Measurements from ENCODE around the gene ITPK1. TPM values are rescaled to one million over a fixed set of nuclear protein-coding genes. Genes with fewer than 3 reads are reported as not detected.
"Not testable (repeated sequence)": the region's sequence is repeated elsewhere in the genome, so short reads cannot be mapped to it uniquely, and the experiment has no call there.

Gene ITPK1
- total RNA-seq, 1 donor from 2014 or later = 52.5 TPM

GRCh38 chr14:93084866-93085857 lies 30.6 kb downstream of the ITPK1 start:
- DNase-seq (ENCODE audit: low read depth) = no peak

DNA sequence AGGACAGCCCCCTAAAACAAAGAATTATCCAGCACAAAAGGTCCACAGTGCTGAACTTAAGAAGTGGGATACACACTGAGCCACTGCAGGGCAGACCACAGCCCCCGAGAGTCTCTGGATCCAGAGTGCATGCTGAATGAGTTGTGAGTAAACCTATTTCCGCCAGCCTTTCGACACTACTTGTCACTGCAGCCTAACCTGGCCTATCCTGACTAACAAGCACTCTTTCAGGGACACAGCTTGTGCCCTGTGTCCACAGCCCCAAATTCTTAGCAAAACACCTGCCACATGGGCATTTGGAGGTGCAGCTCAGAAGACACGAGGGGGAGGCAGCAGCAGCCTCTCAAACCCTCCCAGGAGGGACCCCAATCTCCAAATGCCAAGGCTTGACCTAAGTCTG lies 31.3 kb downstream of the ITPK1 start:
- no peak for DNase-seq (ENCODE audit: low read depth)

DNA sequence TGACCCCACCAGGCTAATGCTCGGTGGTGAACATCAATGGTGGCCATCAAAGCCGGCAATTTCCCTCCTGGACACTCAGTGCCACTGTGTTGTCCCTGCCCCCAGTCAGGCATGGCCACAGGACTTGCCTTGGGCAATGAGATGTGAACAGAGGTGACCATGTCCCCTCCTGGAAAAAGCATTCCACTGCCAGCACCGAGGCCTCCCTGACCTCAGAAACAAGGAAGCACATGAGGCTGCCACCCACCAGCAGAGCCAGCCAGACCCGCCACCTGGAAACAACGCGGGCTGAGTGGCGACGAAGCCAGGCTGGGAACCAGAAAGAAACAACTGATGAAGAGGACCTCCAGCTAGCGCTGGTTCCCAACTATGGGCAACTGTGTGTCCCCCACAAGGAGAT lies 31.8 kb downstream of the ITPK1 start:
- DNase-seq (ENCODE audit: low read depth) = no peak

DNA sequence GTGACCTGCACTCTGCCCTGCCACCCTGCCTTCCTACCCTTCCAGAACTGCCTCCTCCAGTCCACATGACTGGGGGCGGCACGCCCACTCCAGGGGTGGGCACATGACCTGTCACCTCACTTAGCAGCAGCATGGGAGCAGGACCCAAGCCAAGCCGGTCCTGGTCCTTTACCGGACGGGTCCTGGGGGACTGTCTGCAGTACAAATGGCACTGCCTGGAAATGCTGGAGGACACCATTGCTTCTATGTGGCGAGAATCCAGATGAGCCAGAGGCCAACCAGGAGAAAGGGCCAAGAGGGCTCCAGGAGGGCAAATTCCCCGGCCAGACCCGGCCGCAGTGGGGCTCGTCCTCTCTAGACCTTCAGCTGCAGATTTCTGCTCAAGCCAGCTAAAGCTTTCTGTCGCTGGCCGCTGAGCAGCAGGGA lies 33.1 kb downstream of the ITPK1 start:
- DNase-seq (ENCODE audit: low read depth) = no peak

DNA sequence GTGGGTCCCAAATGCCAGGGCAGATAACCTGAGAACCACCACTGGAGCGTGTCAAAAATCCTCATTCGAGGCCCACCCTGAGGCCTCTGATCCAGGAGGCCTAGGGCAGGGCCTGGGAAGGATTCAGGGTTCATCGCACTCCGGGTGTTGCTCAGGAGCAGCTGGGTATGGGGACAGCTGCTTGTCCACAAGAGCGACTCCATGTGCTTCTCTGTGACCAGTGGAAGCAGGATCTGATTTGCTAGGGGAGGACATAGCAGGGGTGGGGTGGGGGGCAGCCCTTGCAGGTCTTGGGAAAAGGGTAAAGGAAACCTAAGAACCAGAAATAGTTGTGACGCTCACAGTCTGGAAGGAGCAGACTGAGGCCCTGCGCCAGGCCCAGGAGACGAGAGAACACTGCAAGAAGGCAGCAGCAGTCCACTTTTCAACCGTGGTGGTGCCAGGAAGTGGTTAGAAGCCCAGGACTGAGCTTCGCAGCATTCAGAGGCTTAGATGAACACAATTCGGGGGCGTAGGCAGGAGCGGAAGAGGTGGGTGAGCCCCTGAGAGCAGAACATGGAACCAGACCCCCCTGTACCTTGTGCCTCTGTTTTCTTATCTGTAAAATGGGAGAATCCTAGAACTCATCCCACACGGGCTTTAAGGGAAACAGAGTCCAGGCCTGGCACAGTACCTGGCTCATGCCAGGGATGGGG lies 33.7 kb downstream of the ITPK1 start:
- DNase-seq (ENCODE audit: low read depth) = no peak

DNA sequence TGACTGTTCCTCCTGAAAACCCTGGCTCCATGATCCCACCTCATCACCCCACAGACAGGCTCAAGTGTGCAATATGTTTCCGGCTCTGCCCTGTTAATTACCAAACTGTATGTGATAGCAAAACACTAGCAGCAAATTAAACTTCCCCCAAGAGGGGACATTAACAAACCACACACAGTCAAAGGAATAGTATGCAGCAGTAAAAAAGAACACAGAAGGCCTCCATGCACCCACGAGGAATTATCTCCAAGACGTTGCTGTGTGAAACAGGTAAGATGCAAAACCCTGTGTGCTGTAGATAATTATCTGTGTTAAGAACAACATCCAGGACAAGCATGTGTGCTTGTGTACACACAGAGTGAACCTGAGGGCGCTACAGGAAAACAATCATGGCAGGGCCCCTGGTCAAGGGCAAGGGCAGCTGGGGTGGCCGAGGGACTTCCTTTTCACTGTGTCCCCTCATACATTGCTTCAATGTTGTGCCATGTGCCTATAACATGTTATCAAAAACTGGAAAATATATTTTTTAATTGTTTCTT lies 35.8 kb downstream of the ITPK1 start:
- DNase-seq (ENCODE audit: low read depth) = no peak

GRCh38 chr14:93079321-93079720 lies 36.4 kb downstream of the ITPK1 start:
- DNase-seq (ENCODE audit: low read depth) = no peak

GRCh38 chr14:93078870-93079269 lies 36.9 kb downstream of the ITPK1 start:
- DNase-seq (ENCODE audit: low read depth) = no peak

DNA sequence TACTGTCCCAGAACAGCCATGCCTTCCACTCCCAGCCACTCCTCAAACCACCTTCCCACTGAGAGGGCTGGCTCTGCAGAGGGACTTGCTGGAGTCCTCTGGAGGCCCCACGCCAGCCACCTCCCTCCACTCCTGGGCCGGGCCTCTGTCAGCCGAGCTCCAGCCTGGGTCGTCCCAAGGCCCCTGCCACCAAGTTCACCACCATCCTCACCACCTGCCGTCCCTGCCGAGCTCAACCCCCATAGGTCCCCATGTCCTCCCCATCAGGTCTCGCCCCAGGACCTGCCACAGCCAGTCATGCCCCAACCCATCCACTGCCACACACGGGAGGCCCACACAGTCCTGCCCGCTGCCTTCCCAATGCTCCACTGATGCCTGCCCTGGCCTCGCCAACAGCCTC lies 39.0 kb downstream of the ITPK1 start:
- no peak for DNase-seq (ENCODE audit: low read depth)

- no peak for DNase-seq (ENCODE audit: low read depth)
These were observed 39.8 kb downstream of the ITPK1 start for GRCh38 chr14:93075891-93076290.

- peak; percentile 44 for DNase-seq (ENCODE audit: low read depth)
These were observed 41.6 kb downstream of the ITPK1 start for GRCh38 chr14:93073910-93074769.

DNA sequence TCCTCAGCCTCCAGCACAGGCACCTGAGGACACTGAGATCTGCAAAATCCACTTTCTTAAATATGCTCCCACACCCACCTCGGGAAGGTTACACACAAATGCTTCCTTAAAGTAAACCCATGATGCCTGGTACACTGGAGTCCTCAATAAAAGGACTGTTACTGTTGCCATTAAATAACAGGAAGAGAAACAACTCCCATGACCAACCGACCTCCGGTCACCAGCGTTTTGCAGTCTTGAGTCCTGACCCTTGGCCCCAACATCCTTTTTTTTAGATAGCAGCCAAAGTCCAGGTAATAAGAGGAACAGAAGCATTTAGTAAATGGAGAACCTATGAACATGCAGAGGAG lies 42.4 kb downstream of the ITPK1 start:
- no peak for DNase-seq (ENCODE audit: low read depth)

- no peak for DNase-seq (ENCODE audit: low read depth)
These were observed 42.9 kb downstream of the ITPK1 start for GRCh38 chr14:93072659-93073357.

DNA sequence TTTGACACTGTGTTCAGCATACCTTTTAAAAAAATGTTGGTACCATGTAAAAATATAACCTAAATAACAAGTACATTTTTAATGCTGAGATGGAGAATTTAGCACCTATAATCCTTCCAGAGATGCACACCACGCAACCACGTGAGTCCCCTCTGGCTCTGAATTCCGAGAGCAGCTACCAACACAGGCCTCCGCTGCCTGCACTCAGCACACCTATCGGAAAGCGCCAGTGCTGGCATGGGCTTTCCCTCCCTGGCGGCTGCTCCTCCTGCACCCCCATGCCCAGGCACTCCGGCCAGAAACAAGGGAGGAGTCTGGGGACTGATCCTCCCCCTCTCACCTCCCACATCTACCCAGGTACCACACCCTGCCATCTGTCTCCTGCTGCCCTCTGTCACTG lies 47.0 kb downstream of the ITPK1 start:
- no peak for DNase-seq (ENCODE audit: low read depth)

DNA sequence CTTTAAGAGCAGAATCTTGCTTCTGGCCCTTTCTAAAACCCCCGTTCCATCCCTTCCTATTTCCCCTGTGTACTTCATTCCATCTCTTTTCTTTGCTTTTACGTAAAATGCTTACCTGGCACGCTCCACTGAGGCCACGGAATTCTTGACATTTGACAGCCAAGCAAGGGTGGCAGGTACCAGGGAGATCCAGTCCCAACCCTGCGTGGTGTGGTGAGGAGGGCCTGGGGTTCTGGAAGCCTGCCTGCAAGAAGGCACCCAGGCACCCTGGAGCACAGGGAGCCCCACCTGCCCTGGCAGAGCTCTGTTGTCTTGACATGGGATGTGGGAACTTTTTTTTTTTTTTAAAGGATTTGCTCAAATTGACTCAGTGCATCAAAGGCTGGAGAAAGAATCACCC lies 48.6 kb downstream of the ITPK1 start:
- peak; percentile 56 for DNase-seq (ENCODE audit: low read depth)

DNA sequence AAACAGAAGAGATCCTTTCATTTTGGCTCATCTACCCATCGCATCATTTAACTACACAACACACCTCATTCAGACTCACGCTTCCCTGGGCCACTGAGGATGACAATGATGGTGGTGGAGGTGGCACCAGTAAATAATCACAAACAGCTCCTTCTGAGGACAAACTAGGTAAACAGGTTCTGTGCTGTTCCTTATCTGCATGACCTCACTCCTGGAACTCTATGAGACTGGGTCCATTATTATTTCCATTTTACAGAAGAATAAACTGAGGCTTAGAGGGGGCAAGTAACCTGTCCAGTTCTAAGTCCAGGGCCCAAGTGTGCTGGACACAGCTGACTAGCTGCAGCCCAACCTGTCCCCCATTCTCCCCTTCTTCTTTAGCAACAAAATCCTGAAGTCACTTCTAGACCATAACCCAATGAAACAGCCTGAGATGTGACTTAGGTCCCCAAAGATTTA lies 50.4 kb downstream of the ITPK1 start:
- DNase-seq (ENCODE audit: low read depth) = no peak

- DNase-seq (ENCODE audit: low read depth) = no peak
These were observed 51.1 kb downstream of the ITPK1 start for GRCh38 chr14:93064411-93065271.

GRCh38 chr14:93063393-93063792 lies 52.3 kb downstream of the ITPK1 start:
- DNase-seq (ENCODE audit: low read depth) = no peak

DNA sequence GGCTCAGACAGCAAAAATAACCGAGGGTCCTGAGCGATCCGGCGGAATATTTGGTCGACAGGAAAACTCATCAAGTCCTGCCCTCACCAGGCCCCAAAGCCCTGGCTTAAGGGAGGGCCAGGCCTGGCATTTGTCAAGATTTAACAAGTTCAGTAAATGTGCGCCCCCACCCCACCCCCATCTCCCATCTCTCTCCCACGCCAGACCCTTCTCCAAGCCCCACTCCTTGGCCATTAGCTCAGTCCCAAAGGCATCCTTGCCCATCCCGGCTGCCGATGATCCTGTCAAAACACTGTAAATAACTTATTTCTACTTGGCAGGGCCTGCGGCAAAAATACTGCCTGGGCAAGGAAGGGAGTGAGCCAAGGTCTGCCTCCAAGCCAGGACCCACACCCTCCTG lies 52.8 kb downstream of the ITPK1 start:
- no peak for DNase-seq (ENCODE audit: low read depth)

GRCh38 chr14:93062013-93062412 lies 53.7 kb downstream of the ITPK1 start:
- not testable (repeated sequence) for DNase-seq (ENCODE audit: low read depth)
